Ascending aorta (tissue), 2 donors: ENCODE data around the gene CHD5. TPM values are rescaled to one million over a fixed set of nuclear protein-coding genes. Genes with fewer than 3 reads are reported as not detected.

ENCODE experiments used
- DNase-seq, 2 donors: peaks; one replicate each; pipeline ENCODE4 v3.0.0-alpha.2; 2019; ENCODE audit warnings: low spot score in 2 of 2
- H3K27ac ChIP-seq, 2 donors: fragments of 200-600 bp; sonication (generic); one replicate each; pipeline ENCODE4 v1.5.1; 2016 to 2017; ENCODE audit warnings: mild to moderate bottlenecking in 1 of 2
- H3K27me3 ChIP-seq: fragments of 200-600 bp; sonication (generic); one replicate; pipeline ENCODE4 v1.5.1; 2017
- H3K36me3 ChIP-seq, 2 donors: fragments of 200-600 bp; sonication (generic); one replicate each; pipeline ENCODE4 v1.5.1; 2016
- H3K4me1 ChIP-seq, 2 donors: fragments of 200-600 bp; sonication (generic); one replicate each; pipeline ENCODE4 v1.5.1; 2016 to 2017; ENCODE audit warnings: mild to moderate bottlenecking in 1 of 2
- H3K4me3 ChIP-seq, 2 donors: fragments of 200-600 bp; sonication (generic); one replicate each; pipeline ENCODE4 v1.5.1; 2016 to 2017; ENCODE audit warnings: mild to moderate bottlenecking in 1 of 2
- H3K9me3 ChIP-seq, 2 donors: fragments of 200-600 bp; sonication (generic); one replicate each; pipeline ENCODE4 v1.5.1; 2016
- intact Hi-C: fragments of 100-400 bp; cut with DNase I; formaldehyde crosslinking; loops from one replicate; pipeline ENCODE4 v1.15.1; 2023
- total RNA-seq: library from RNA; depleted of rRNA; stranded (reverse); fragments of >200 nt; gene quantifications from one replicate; pipeline ENCODE4 v1.1.0, GENCODE V29; 2016
- TF ChIP-seq, protein P1 (sequence below), 3 experiments: fragments of 200-600 bp in 2 of 3; fragments of 450-650 bp in 1 of 3; sonication (generic) in 2 of 3; IDR thresholded peaks; one replicate each; pipeline ENCODE4 v1.5.1; 2016 to 2019; ENCODE audit warnings: antibody characterized with exemption in 3 of 3, mild to moderate bottlenecking in 1 of 3, moderate library complexity in 1 of 3

CHD5 gene
- total RNA-seq, 1 donor from 2014 or later: 4.0 TPM

DNA sequence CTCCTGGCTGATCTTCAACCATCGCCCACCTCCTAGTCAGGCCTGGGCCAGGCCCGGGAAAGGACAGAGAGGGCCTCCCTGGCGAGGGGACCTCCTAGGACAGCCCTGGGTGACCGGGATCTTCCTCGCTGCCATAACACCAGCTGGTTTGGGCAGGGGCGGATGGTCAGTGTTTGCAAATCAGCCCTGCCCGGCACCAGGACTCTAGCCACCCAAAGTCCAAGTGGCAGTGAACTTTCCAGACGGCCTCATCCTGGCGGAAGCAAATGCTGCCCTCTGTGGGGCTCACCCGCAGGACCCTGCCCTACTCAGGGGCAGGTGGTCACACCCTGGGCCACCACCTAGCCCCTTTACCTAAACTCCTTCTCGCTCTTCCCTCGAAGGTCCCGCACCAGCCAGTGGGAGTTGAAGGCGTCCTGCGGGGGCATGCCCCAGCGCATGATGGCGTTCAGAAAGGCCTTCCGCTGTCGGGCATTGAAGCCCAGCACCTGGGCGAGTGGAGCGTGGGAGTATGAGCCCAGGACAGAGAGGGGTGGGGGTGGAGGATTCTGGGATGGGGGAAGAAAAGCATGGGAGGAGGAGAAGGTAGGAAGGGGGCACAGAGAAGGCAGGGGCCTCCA, 55.3 kb downstream of the CHD5 start:
- Histone ChIP-seq H3K4me3 (no peak overlapping the region), H3K9me3 (no peaks in the 10 kb centered on the region), H3K27me3 (no peaks in the 10 kb centered on the region), H3K36me3 (no peaks in the 10 kb centered on the region), H3K27ac (no peak overlapping the region), H3K4me1 (no peaks in the 10 kb centered on the region)
- no peak for DNase-seq
- intact Hi-C loops: no loop called here
- TF ChIP-seq, protein P1, sequence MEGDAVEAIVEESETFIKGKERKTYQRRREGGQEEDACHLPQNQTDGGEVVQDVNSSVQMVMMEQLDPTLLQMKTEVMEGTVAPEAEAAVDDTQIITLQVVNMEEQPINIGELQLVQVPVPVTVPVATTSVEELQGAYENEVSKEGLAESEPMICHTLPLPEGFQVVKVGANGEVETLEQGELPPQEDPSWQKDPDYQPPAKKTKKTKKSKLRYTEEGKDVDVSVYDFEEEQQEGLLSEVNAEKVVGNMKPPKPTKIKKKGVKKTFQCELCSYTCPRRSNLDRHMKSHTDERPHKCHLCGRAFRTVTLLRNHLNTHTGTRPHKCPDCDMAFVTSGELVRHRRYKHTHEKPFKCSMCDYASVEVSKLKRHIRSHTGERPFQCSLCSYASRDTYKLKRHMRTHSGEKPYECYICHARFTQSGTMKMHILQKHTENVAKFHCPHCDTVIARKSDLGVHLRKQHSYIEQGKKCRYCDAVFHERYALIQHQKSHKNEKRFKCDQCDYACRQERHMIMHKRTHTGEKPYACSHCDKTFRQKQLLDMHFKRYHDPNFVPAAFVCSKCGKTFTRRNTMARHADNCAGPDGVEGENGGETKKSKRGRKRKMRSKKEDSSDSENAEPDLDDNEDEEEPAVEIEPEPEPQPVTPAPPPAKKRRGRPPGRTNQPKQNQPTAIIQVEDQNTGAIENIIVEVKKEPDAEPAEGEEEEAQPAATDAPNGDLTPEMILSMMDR (IDR thresholded peaks at IDR 0.05): no peak

DNA sequence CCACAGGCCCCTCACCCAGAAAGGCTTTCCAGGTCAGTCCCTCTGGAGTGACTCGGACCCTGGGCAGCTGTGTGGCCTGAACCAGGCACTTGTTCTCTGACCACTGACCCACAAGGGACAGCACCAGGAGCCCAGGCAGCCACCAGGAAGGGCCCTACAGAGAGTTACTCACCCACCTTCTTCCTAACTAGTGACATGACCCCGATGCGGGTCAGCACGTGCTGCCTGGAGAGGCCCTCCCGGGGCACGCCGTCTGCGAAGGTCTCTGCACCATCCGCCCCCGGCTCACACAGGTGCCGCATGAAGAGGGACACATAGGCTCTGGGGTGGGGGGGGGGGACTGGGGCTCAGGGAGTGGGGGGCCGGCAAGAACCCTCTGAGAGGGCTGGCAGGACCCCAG, 55.8 kb downstream of the CHD5 start:
- no peaks in the 10 kb centered on the region for H3K27me3 ChIP-seq
- TF ChIP-seq, protein P1 (IDR thresholded peaks at IDR 0.05): no peak
- no peak overlapping the region for H3K4me3 ChIP-seq
- H3K27ac ChIP-seq: no peak overlapping the region
- intact Hi-C loops: no loop called here
- DNase-seq: no peak
- H3K36me3 ChIP-seq: no peaks in the 10 kb centered on the region
- H3K4me1 ChIP-seq: no peaks in the 10 kb centered on the region
- H3K9me3 ChIP-seq: no peaks in the 10 kb centered on the region

DNA sequence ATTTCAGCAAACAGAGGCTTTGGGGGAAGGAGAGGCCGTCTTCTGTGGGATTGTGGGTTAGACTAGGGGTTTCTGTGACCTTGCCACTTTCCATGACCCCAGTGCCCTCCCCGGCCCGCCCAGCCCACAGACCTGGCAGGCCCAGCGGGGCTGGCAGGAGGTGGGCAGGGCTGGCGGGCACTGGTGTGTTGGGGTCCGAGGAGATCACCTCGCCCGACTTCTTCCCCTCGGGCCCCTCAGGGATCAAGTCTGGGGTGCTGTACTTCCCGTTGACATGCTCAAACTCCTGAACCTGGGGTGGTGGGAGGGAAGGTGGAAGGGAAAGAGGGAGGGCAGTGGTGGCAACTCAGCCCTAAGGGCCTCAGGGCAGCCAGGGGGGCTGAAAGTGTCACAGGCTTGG, 56.3 kb downstream of the CHD5 start:
- Histone ChIP-seq H3K27me3 (no peaks in the 10 kb centered on the region), H3K36me3 (no peaks in the 10 kb centered on the region), H3K4me1 (no peaks in the 10 kb centered on the region), H3K9me3 (no peaks in the 10 kb centered on the region), H3K27ac (no peak overlapping the region), H3K4me3 (no peak overlapping the region)
- no peak for DNase-seq
- intact Hi-C loops: no loop called here
- TF ChIP-seq, protein P1 (IDR thresholded peaks at IDR 0.05): no peak

GRCh38 chr1:6123083-6123482, 57.0 kb downstream of the CHD5 start:
- Histone ChIP-seq H3K27ac (no peak overlapping the region), H3K4me1 (no peaks in the 10 kb centered on the region), H3K4me3 (no peak overlapping the region), H3K27me3 (no peaks in the 10 kb centered on the region), H3K36me3 (no peaks in the 10 kb centered on the region), H3K9me3 (no peaks in the 10 kb centered on the region)
- no peak for DNase-seq
- TF ChIP-seq, protein P1 (IDR thresholded peaks at IDR 0.05): no peak
- intact Hi-C loops: no loop called here

DNA sequence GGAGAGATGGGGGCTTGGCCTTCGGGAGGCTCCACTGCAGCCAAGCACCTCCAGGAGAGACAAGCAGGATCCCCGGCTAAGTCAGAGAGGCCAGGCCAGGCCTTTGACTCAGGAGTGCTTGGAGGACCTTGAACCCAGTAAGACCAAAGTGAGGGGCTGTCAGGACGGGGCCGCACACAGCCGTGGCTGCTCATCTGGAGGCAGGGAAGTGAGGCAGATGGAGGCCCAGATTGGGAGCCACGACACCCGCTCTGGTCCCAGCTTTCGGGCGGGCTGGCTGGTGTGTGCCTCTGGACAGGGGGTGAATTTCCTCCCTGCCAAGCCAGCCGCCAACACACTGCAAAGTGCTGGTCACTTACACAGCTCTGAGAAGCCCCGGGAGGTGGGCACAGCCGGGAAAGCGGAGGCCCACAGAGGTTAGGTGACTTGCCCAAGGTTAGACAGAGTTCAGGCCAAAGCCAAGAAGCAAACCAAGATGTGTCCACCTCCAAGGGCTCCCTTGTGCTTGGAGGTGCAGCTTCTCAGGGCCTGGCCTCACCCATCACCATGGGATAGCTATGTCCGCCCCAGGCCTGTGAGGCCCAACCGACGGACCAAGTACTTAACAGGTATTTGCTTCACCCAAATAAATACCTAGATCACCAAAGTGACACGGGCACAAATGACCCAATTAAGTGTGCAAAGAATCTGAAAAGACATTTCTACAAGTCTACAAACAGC, 58.3 kb downstream of the CHD5 start:
- DNase-seq: no peak
- intact Hi-C loops: no loop called here

More for the DNA sequence above, 58.3 kb downstream of the CHD5 start:
- Histone ChIP-seq H3K27me3 (no peaks in the 10 kb centered on the region), H3K4me1 (no peaks in the 10 kb centered on the region), H3K4me3 (no peak overlapping the region), H3K9me3 (no peaks in the 10 kb centered on the region), H3K27ac (no peak overlapping the region), H3K36me3 (no peaks in the 10 kb centered on the region)
- TF ChIP-seq, protein P1 (IDR thresholded peaks at IDR 0.05): no peak
